HG03066 (cell line): ENCODE measurements around the gene LPP.

ENCODE experiments used
- ATAC-seq: cut with Tn5 transposase; IDR thresholded peaks from one replicate; pipeline ENCODE4 v1.9.1; 2021; ENCODE audit warnings: low read depth; ENCODE audit not compliant: unreplicated experiment

Gene LPP

GRCh38 chr3:188267790-188268335, 113.9 kb downstream of the LPP start:
- no peak for ATAC-seq

GRCh38 chr3:188268336-188268735, 114.4 kb downstream of the LPP start:
- ATAC-seq: no peak

GRCh38 chr3:188269040-188269439, 115.1 kb downstream of the LPP start:
- ATAC-seq: no peak

- no peak for ATAC-seq
Measured at GRCh38 chr3:188270423-188270972, 116.5 kb downstream of the LPP start.

GRCh38 chr3:188271226-188271914, 117.4 kb downstream of the LPP start:
- ATAC-seq: no peak

- ATAC-seq: no peak
Measured at GRCh38 chr3:188272481-188273372, 118.8 kb downstream of the LPP start.

- no peak for ATAC-seq
Measured at GRCh38 chr3:188274249-188274915, 120.4 kb downstream of the LPP start.

- no peak for ATAC-seq
Measured at GRCh38 chr3:188276375-188276774, 122.4 kb downstream of the LPP start.

GRCh38 chr3:188278717-188279324, 124.9 kb downstream of the LPP start:
- no peak for ATAC-seq

GRCh38 chr3:188279502-188280335, 125.8 kb downstream of the LPP start:
- no peak for ATAC-seq

- no peak for ATAC-seq
Measured at GRCh38 chr3:188280627-188281026, 126.7 kb downstream of the LPP start.

GRCh38 chr3:188282871-188283270, 128.9 kb downstream of the LPP start:
- ATAC-seq: no peak

- ATAC-seq: no peak
Measured at GRCh38 chr3:188283347-188283746, 129.4 kb downstream of the LPP start.

- ATAC-seq: no peak
Measured at GRCh38 chr3:188284455-188285212, 130.7 kb downstream of the LPP start.

GRCh38 chr3:188286087-188286513, 132.1 kb downstream of the LPP start:
- ATAC-seq: no peak

- no peak for ATAC-seq
Measured at GRCh38 chr3:188287339-188287738, 133.4 kb downstream of the LPP start.

- no peak for ATAC-seq
Measured at GRCh38 chr3:188287762-188288505, 134.0 kb downstream of the LPP start.

GRCh38 chr3:188292251-188292650, 138.3 kb downstream of the LPP start:
- no peak for ATAC-seq
